Right lung (tissue), 5 donors: Measurements from ENCODE around the gene FOXN3. TPM values are rescaled to one million over a fixed set of nuclear protein-coding genes. Genes with fewer than 3 reads are reported as not detected.

ENCODE experiments used
- DNase-seq, 2 donors: peaks; one replicate each; pipeline ENCODE4 v3.0.0-alpha.2; 2013
- polyA plus RNA-seq, 5 donors: library from polyadenylated mRNA; unstranded; fragments of 120-200 nt; gene quantifications; one replicate each; pipeline versions ENCODE4 v1.2.1 to v1.2.3, GENCODE V29; 2013; ENCODE audit warnings: inconsistent platforms in 1 of 5, low replicate concordance in 1 of 5; ENCODE audit not compliant: insufficient read length in 5 of 5, insufficient read depth in 1 of 5

FOXN3 gene
- polyA plus RNA-seq, 5 donors, result 34.0 to 48.1 (median 45.4) TPM

- no peak for DNase-seq
Observed at GRCh38 chr14:89283327-89284060, 133.5 kb downstream of the FOXN3 start.

- DNase-seq, result no peak
Observed at GRCh38 chr14:89282191-89282590, 134.8 kb downstream of the FOXN3 start.

GRCh38 chr14:89280600-89280999 is 136.4 kb downstream of the FOXN3 start:
- no peak for DNase-seq

GRCh38 chr14:89279649-89280232 is 137.3 kb downstream of the FOXN3 start:
- no peak for DNase-seq

- DNase-seq, result no peak
Observed at GRCh38 chr14:89277203-89277602, 139.8 kb downstream of the FOXN3 start.

- DNase-seq, result no peak
Observed at GRCh38 chr14:89276424-89276975, 140.5 kb downstream of the FOXN3 start.

GRCh38 chr14:89270439-89271227 is 146.4 kb downstream of the FOXN3 start:
- DNase-seq, result peak in 1 of 2 donors; percentile 27

GRCh38 chr14:89269404-89269803 is 147.6 kb downstream of the FOXN3 start:
- DNase-seq, result no peak

- DNase-seq, result no peak
Observed at GRCh38 chr14:89268514-89268913, 148.5 kb downstream of the FOXN3 start.

- DNase-seq, result no peak
Observed at GRCh38 chr14:89267656-89268055, 149.4 kb downstream of the FOXN3 start.

- DNase-seq, result no peak
Observed at GRCh38 chr14:89267163-89267562, 149.9 kb downstream of the FOXN3 start.

GRCh38 chr14:89266754-89267153 is 150.3 kb downstream of the FOXN3 start:
- DNase-seq, result no peak

GRCh38 chr14:89265234-89265633 is 151.8 kb downstream of the FOXN3 start:
- no peak for DNase-seq

GRCh38 chr14:89264196-89264800 is 152.7 kb downstream of the FOXN3 start:
- no peak for DNase-seq

- no peak for DNase-seq
Observed at GRCh38 chr14:89262041-89262440, 155.0 kb downstream of the FOXN3 start.

- DNase-seq, result no peak
Observed at GRCh38 chr14:89260898-89261297, 156.1 kb downstream of the FOXN3 start.

- no peak for DNase-seq
Observed at GRCh38 chr14:89259951-89260609, 157.0 kb downstream of the FOXN3 start.

GRCh38 chr14:89258728-89259273 is 158.2 kb downstream of the FOXN3 start:
- no peak for DNase-seq

GRCh38 chr14:89256951-89257350 is 160.1 kb downstream of the FOXN3 start:
- DNase-seq, result no peak

- no peak for DNase-seq
Observed at GRCh38 chr14:89256283-89256682, 160.8 kb downstream of the FOXN3 start.

GRCh38 chr14:89255852-89256251 is 161.2 kb downstream of the FOXN3 start:
- DNase-seq, result no peak
